ENCODE results near the gene DYNLRB2. TPM values are rescaled to one million over a fixed set of nuclear protein-coding genes. Genes with fewer than 3 reads are reported as not detected.
A peak's percentile ranks its signal among the peaks of the same experiment; 100 is the strongest.

The DYNLRB2 gene
- total RNA-seq, 2 experiments from 2014 or later, result 0.76 TPM; not detected in 1

DNA sequence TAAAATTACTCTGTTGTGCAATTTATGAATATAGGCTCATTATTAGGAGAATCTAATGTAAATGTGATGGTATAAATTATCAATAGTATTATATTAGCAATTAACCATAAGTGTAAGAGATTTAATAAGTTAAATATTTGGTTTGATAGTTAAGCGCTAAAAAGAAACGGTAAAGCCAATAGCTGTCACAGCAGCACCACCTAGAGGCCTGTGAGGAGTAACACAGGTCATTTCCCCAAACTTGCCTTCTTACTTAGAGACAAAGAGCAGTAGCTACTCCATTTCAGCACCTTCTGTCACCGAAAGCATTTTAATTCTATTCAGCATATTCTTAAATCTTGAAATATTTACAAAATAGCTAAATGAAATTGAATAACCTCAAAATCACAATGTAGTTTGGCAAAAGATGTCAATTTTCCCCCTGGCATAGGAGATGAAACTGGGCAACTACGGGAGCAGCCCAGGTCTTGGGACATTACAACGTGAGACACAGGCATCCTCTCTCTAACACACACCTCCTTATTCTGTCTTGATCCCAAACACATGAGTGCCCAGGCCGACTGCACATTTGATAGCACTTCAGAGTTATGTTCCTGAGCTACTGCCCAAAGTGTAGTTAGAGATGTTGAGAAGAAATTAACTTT, 14.3 kb upstream of the DYNLRB2 start:
- Mint-ChIP-seq H3K4me1 (peaks cover 15% of the 10 kb centered on the region), H3K4me3 (no peak overlapping the region), H3K27ac (no peak overlapping the region), H3K36me3 (no peaks in the 10 kb centered on the region), H3K27me3 (peaks cover 10% of the 10 kb centered on the region), H3K9me3 (ENCODE audit: low read depth) (no peaks in the 10 kb centered on the region)
- DNase-seq, result peak; percentile 69
- CTCF ChIA-PET, result interaction anchor here (0.6 to 4.5 kb wide), 79 partner anchors 8 to 1821 kb away, joined by 3 to 117 read pairs (median 5); partner anchors contain the start of genes CENPN, CMC2 and DYNLRB2
- peak; percentile 69 for ATAC-seq

DNA sequence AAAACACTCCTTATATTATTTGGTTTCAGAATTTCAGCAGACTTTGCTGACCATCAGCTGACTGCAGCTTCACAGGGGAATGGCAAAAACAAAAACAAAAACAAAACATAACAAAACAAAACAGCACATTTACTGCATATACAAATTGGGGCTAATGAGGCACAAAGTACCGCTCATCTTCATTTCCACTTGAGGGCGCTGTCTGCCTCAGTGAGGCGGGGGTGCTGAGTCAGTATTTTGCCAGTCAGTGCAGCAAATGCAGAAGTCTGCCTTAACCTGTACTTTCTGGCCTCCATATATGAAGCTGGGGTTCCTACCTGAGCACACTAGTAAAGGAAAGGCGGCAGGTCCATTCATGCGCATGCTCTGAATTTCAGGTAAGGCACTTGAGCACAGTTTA, 13.5 kb upstream of the DYNLRB2 start:
- ATAC-seq, result peak; percentile 93
- Mint-ChIP-seq H3K36me3 (no peaks in the 10 kb centered on the region), H3K27ac (no peak overlapping the region), H3K27me3 (peaks cover 5% of the 10 kb centered on the region), H3K4me3 (no peak overlapping the region), H3K9me3 (ENCODE audit: low read depth) (no peaks in the 10 kb centered on the region), H3K4me1 (peaks cover 15% of the 10 kb centered on the region)
- DNase-seq, result peak; percentile 84
- CTCF ChIA-PET, result interaction anchor here (0.7 to 4.5 kb wide), 75 partner anchors 8 to 1821 kb away, joined by 3 to 117 read pairs (median 5); partner anchors contain the start of genes CDYL2, CENPN, CMC2 and DYNLRB2

DNA sequence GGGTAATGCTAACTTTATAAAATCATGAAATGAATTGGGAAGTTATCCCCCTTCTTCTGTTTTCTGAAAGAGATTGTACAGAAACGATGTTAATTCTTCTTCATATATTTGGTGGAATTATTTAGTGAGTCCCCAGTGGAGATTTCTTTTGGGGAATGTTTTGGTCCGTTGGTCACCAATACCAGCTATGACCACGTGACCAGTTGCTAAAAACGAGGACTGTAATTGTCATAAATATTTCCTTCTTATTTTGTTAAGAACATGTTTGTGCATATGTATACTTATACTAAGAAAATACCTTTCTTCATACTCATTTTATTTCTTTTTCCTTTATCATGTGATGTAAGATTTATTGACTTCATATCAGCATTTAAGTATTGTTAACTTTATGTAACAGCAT, 10.3 kb upstream of the DYNLRB2 start:
- Mint-ChIP-seq H3K9me3 (ENCODE audit: low read depth) (peaks cover 5% of the 10 kb centered on the region), H3K36me3 (peaks cover 8% of the 10 kb centered on the region), H3K4me1 (peaks cover 15% of the 10 kb centered on the region), H3K27me3 (peaks cover 6% of the 10 kb centered on the region), H3K4me3 (no peak overlapping the region), H3K27ac (no peak overlapping the region)
- CTCF ChIA-PET, result interaction anchor here (1.0 kb wide), 1 partner anchor 50 kb away, joined by 6 read pairs; no protein-coding TSS in a partner anchor
- DNase-seq, result no peak
- no peak for ATAC-seq

DNA sequence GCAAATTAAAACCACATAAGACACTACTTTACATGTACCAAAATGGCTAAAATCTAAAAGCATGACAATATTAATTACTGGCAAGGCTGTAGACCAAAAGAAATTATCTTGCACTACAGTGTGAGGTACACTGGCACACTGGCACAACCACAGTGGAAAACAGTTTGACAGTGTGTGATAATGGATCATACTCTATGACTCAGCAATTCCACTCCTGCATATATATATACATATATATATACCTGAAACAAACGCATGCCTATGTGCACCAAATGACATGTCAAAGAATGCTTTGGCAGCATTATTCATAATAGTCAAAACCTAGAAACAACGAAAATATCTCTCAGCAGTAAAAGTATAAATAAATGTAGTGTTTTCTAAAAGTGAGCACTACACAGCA, 4.6 kb upstream of the DYNLRB2 start:
- ATAC-seq (peak; percentile 9), DNase-seq (peak; percentile 46)
- CTCF ChIA-PET, result no interaction called here
- Mint-ChIP-seq H3K27me3 (peaks cover 5% of the 10 kb centered on the region), H3K36me3 (peaks cover 21% of the 10 kb centered on the region), H3K4me3 (no peak overlapping the region), H3K4me1 (peaks cover 29% of the 10 kb centered on the region), H3K27ac (no peak overlapping the region), H3K9me3 (ENCODE audit: low read depth) (peaks cover 5% of the 10 kb centered on the region)

DNA sequence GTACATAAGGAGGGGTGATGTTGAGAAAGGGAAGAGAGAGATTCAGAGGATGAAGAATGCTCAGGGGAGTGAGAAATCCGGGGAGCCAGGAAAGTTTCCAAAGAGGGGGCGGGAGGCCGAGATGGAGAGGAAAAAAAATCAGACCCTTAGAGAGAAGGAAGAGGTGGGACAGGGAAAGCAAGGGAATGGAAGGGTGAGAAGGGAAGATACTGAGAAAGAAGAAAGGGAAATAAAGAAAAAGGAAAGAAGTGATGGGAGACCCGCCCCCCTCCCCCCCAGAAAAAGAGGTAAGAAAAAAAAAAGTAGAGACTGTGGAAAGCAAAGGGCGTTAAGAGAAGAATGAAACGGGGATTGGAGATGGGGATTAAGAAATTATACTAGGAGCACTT, 507 bp downstream of the DYNLRB2 start:
- H3K4me3 Mint-ChIP-seq, result peak overlapping the region; percentile 97
- DNase-seq (no peak), ATAC-seq (no peak)
- H3K27me3 Mint-ChIP-seq, result no peaks in the 10 kb centered on the region
- H3K9me3 Mint-ChIP-seq (ENCODE audit: low read depth), result no peaks in the 10 kb centered on the region
- peaks cover 11% of the 10 kb centered on the region for H3K36me3 Mint-ChIP-seq
- CTCF ChIA-PET, result interaction anchor here (6.2 kb wide), 1 partner anchor 15 kb away, joined by 42 read pairs; no protein-coding TSS in a partner anchor
- H3K27ac Mint-ChIP-seq, result peak overlapping the region; percentile 98
- H3K4me1 Mint-ChIP-seq, result peaks cover 34% of the 10 kb centered on the region

DNA sequence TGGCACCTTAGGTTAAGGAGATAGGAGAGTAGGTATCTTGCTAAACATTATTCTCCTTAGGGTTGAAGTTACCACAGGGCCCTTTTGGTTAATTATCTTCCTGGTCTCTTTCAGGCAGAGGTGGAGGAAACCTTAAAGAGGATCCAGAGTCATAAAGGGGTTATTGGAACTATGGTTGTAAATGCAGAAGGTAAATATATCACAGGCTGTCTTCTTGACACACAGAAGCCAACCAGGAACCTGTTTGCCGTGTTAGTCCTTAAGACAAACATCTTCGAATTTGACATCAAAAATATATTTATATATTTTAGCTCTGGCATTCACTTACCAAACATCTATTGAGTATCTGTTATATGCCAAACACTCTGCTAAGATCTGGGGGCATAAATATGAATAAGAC, 2.4 kb downstream of the DYNLRB2 start:
- DNase-seq (no peak), ATAC-seq (no peak)
- CTCF ChIA-PET, result interaction anchor here (1.0 to 6.2 kb wide), 5 partner anchors 10 to 37 kb away, joined by 3 to 42 read pairs (median 4); no protein-coding TSS in a partner anchor
- H3K9me3 Mint-ChIP-seq (ENCODE audit: low read depth), result no peaks in the 10 kb centered on the region
- no peak overlapping the region for H3K27ac Mint-ChIP-seq
- H3K27me3 Mint-ChIP-seq, result no peaks in the 10 kb centered on the region
- no peak overlapping the region for H3K4me3 Mint-ChIP-seq
- H3K36me3 Mint-ChIP-seq, result peaks cover 14% of the 10 kb centered on the region
- peaks cover 40% of the 10 kb centered on the region for H3K4me1 Mint-ChIP-seq

DNA sequence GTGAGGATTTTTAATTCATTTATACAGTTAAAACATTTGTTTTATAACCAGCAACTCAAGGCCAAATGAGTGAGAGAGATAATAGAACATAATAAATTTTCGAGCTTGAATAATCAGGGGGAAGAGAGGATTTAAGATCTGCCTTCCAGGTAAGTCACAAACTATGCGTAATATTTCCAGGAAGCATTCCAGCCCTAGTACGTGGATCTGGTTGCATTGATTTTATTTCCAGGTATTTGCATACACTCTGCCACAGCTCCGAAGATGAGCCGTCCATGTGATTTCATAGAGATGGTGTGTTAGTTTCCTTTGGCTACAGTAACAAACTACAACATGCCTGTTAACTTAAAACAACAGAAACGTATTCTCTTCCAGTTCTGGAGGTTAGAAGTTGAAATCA, 3.5 kb downstream of the DYNLRB2 start:
- no peak for ATAC-seq
- Mint-ChIP-seq H3K9me3 (ENCODE audit: low read depth) (no peaks in the 10 kb centered on the region), H3K36me3 (peaks cover 12% of the 10 kb centered on the region), H3K27me3 (no peaks in the 10 kb centered on the region), H3K4me3 (no peak overlapping the region), H3K4me1 (peaks cover 40% of the 10 kb centered on the region), H3K27ac (no peak overlapping the region)
- DNase-seq, result no peak
- CTCF ChIA-PET, result interaction anchor here (1.1 to 1.2 kb wide), 2 partner anchors 9 to 17 kb away, joined by 3 read pairs; no protein-coding TSS in a partner anchor

DNA sequence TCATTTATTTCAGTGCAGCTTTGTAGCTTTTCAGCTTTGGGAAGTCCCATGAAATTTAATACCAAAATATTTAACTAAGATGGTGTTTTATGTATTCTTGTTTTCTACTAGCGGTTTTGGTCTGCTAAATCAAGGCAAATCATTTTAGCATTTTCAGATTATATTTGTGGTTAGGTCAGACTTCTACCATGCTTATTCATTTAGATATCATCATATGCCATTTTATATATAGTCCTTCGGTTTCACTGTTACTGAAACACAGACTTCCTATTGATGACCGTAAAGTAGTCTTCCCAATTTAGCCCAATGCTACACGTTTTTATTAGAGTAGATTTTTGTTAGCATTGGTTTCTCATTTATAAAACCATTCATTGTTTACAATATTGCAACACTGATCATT, 5.5 kb downstream of the DYNLRB2 start:
- H3K4me3 Mint-ChIP-seq, result no peak overlapping the region
- ATAC-seq (no peak), DNase-seq (no peak)
- no peak overlapping the region for H3K27ac Mint-ChIP-seq
- no peaks in the 10 kb centered on the region for H3K9me3 Mint-ChIP-seq (ENCODE audit: low read depth)
- CTCF ChIA-PET, result interaction anchor here (0.8 kb wide), 1 partner anchor 18 kb away, joined by 4 read pairs; no protein-coding TSS in a partner anchor
- peaks cover 23% of the 10 kb centered on the region for H3K4me1 Mint-ChIP-seq
- peaks cover 3% of the 10 kb centered on the region for H3K36me3 Mint-ChIP-seq
- H3K27me3 Mint-ChIP-seq, result no peaks in the 10 kb centered on the region

DNA sequence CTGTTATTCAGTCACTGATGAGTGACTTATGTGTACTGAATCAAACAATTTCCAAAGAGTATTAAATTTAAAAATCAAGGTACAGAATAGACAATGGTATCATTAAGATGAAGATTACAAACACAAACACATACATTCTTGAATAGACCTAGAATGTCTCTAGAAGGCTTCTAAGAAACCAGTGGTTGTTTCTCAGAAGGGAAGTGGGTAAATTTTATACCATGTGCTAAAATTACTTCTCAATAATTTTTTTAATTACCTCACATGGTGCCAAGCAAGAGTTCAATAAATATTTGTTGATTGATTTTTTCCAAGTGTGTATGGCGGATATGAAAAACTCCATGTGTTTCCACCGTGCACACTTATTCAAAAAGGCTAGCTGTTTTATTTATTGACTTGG, 6.4 kb downstream of the DYNLRB2 start:
- H3K27ac Mint-ChIP-seq, result no peak overlapping the region
- CTCF ChIA-PET, result no interaction called here
- DNase-seq, result no peak

DNA sequence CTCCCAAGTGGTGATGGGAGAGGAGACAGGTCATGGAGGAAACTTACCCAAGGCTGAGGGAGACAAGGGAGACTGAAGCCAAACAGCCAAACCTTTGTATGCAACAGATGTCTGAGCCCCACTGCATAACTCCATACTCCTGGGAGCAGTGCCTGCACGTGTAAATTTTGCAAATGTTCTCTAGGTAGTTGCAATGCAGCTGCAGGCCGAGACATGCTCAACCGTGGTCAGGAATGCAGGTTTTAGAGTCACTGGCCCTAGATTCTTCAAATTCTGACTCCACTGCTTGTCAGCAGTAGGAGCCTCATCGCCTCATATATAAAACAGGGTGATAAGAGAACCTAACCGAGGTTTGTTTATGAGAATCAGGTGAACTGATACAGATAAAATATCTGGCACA, 11.5 kb downstream of the DYNLRB2 start:
- CTCF ChIA-PET, result interaction anchor here (0.6 to 1.9 kb wide), 3 partner anchors 13 to 1338 kb away, joined by 3 to 6 read pairs (median 3); no protein-coding TSS in a partner anchor
- Mint-ChIP-seq H3K4me1 (peaks cover 32% of the 10 kb centered on the region), H3K4me3 (no peak overlapping the region), H3K27ac (no peak overlapping the region), H3K27me3 (no peaks in the 10 kb centered on the region), H3K36me3 (peaks cover 3% of the 10 kb centered on the region), H3K9me3 (ENCODE audit: low read depth) (no peaks in the 10 kb centered on the region)
- no peak for DNase-seq
- ATAC-seq, result no peak

More for the DNA sequence above, 6.4 kb downstream of the DYNLRB2 start:
- Mint-ChIP-seq H3K4me3 (no peak overlapping the region), H3K27me3 (no peaks in the 10 kb centered on the region), H3K36me3 (peaks cover 3% of the 10 kb centered on the region), H3K9me3 (ENCODE audit: low read depth) (no peaks in the 10 kb centered on the region), H3K4me1 (peaks cover 18% of the 10 kb centered on the region)
- peak; percentile 53 for ATAC-seq

DNA sequence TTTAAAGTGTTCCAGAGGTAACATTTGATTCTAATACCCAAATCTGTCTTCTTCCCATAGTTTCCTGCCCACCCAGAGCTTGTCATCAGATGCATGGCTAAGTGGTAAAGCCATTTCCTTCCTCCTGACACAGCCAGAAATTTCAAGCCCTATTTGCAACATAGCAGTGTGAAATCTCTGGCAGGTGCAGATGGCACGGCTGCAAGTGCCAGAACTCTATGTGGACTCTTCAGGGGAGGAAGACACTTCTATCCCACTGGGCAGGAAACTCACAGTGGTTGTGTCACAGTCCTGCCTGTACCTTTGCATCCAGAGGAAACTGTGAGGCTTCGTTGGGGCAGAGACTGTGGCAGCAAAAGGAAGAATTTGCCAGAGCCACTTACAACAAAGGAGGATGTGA, 13.2 kb downstream of the DYNLRB2 start:
- H3K9me3 Mint-ChIP-seq (ENCODE audit: low read depth), result no peaks in the 10 kb centered on the region
- ATAC-seq, result peak; percentile 61
- H3K27ac Mint-ChIP-seq, result peak overlapping the region; percentile 50
- no peak overlapping the region for H3K4me3 Mint-ChIP-seq
- CTCF ChIA-PET, result interaction anchor here (0.9 to 2.2 kb wide), 5 partner anchors 10 to 270 kb away, joined by 3 to 12 read pairs (median 4); no protein-coding TSS in a partner anchor
- peaks cover 25% of the 10 kb centered on the region for H3K4me1 Mint-ChIP-seq
- no peaks in the 10 kb centered on the region for H3K27me3 Mint-ChIP-seq
- no peaks in the 10 kb centered on the region for H3K36me3 Mint-ChIP-seq
- DNase-seq, result no peak

DNA sequence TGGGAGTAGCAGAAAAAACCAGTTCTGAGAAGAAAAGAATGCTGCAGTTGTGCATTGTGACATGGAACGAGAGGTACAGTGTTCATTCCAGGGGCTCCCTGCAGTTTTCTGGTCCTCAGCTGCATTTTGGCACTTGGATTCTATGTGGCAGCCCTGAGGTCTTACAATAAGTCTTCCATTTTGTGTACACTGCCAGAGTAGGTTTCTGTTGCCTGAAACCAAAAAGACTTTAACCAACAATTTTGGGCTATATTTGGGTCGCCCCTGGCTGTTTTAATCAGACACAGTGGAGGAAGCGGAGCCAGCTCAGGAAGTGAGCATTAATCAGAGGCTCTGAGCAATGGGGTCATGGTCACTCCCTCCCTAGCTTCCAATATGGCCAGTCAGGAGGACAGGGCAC, 15.7 kb downstream of the DYNLRB2 start:
- DNase-seq, result no peak
- CTCF ChIA-PET, result no interaction called here
- no peak for ATAC-seq
- Mint-ChIP-seq H3K27me3 (no peaks in the 10 kb centered on the region), H3K9me3 (ENCODE audit: low read depth) (no peaks in the 10 kb centered on the region), H3K4me1 (peaks cover 27% of the 10 kb centered on the region), H3K4me3 (no peak overlapping the region), H3K27ac (no peak overlapping the region), H3K36me3 (no peaks in the 10 kb centered on the region)

DNA sequence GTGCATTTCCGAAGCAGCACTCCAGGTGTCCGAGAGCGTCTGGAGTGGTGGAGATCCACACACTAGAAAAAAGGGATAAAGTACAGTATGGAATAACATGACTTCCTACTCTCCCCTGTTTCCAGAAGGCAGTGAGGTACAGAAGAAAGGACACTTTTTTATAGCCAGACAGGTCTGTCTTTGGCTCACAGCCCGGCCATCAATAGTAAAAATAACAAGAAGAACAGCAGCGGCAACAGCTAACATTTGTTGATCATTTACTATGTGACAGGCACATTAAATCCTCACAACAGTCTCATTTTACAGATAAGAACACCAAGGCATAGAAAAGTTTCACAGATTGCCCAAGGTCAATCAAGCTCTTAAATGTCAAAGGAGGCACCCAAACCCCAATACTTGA, 16.2 kb downstream of the DYNLRB2 start:
- Mint-ChIP-seq H3K4me3 (no peak overlapping the region), H3K27ac (no peak overlapping the region), H3K36me3 (no peaks in the 10 kb centered on the region), H3K9me3 (ENCODE audit: low read depth) (no peaks in the 10 kb centered on the region), H3K4me1 (peaks cover 27% of the 10 kb centered on the region), H3K27me3 (no peaks in the 10 kb centered on the region)
- ATAC-seq, result no peak
- no peak for DNase-seq
- CTCF ChIA-PET, result no interaction called here

DNA sequence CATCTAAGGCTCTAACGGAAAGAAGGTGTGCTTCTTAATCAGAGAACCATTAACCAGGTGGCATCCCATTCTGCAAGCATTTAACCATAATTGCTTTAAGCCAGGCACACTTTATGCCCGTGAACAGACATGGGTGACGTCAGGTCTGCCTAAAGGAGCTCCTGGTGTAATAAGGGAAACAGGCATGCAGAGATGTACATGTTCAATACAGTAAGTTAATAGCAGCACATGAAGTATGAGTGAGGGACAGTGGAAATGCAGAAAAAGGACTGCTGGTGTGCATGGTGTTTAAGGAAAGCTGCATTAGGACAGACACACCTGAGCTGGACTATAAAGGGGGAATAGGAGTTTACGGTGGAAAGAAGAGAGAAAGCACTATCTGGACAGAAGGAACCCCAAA, 18.6 kb downstream of the DYNLRB2 start:
- no peaks in the 10 kb centered on the region for H3K9me3 Mint-ChIP-seq (ENCODE audit: low read depth)
- no peak for ATAC-seq
- no peaks in the 10 kb centered on the region for H3K27me3 Mint-ChIP-seq
- H3K36me3 Mint-ChIP-seq, result peaks cover 2% of the 10 kb centered on the region
- H3K4me3 Mint-ChIP-seq, result no peak overlapping the region
- H3K27ac Mint-ChIP-seq, result no peak overlapping the region
- DNase-seq, result no peak
- peaks cover 24% of the 10 kb centered on the region for H3K4me1 Mint-ChIP-seq
- CTCF ChIA-PET, result interaction anchor here (1.9 kb wide), 1 partner anchor 21 kb away, joined by 6 read pairs; no protein-coding TSS in a partner anchor

Data from activated CD8-positive, alpha-beta memory T cell treated with anti-CD3 and anti-CD28 coated beads, Interleukin-2, amount 10 ng/mL, durations not matched to agents 7 days and 5 days (primary cell).